GM12878 (cell line): ENCODE data around the gene NEDD8.

Experiments
- MYC ChIP-seq: IDR thresholded peaks from 2 replicates; pipeline ENCODE4 v1.6.1; 2011; ENCODE audit warnings: mild to moderate bottlenecking, low read length, moderate library complexity, inconsistent platforms; ENCODE audit not compliant: insufficient read depth, insufficient replicate concordance, insufficient read length, severe bottlenecking
- STAT3 ChIP-seq: IDR thresholded peaks from 2 replicates; pipeline ENCODE4 v1.6.1; 2011; ENCODE audit warnings: low read depth, low read length, improper control_type of control experiment

- no peak for TF ChIP-seq STAT3
- no peak for TF ChIP-seq MYC
These were observed 29.8 kb upstream of the NEDD8 start for GRCh38 chr14:24261969-24262327.
